GM18909 (cell line): ENCODE measurements around the gene PTPRE.

Experiments
- ATAC-seq: cut with Tn5 transposase; IDR thresholded peaks from one replicate; pipeline ENCODE4 v1.9.1; 2021; ENCODE audit warnings: mild to moderate bottlenecking; ENCODE audit not compliant: unreplicated experiment, poor library complexity

PTPRE gene

GRCh38 chr10:127905001-127905847 lies 1.7 kb upstream of the PTPRE start:
- no peak for ATAC-seq

GRCh38 chr10:127905848-127906261 lies 1.0 kb upstream of the PTPRE start:
- ATAC-seq, result no peak

- ATAC-seq, result peak; percentile 15
Measured at GRCh38 chr10:127907411-127908105, 655 bp downstream of the PTPRE start.

GRCh38 chr10:127908106-127908958 lies 1.4 kb downstream of the PTPRE start:
- ATAC-seq, result no peak

GRCh38 chr10:127908959-127909267 lies 2.0 kb downstream of the PTPRE start:
- no peak for ATAC-seq

GRCh38 chr10:127909716-127910463 lies 3.0 kb downstream of the PTPRE start:
- ATAC-seq, result no peak

GRCh38 chr10:127910464-127910770 lies 3.5 kb downstream of the PTPRE start:
- no peak for ATAC-seq

GRCh38 chr10:127911218-127911866 lies 4.4 kb downstream of the PTPRE start:
- ATAC-seq, result no peak

GRCh38 chr10:127911867-127912257 lies 5.0 kb downstream of the PTPRE start:
- no peak for ATAC-seq

- ATAC-seq, result no peak
Measured at GRCh38 chr10:127912607-127913367, 5.9 kb downstream of the PTPRE start.

- no peak for ATAC-seq
Measured at GRCh38 chr10:127913368-127913759, 6.5 kb downstream of the PTPRE start.

GRCh38 chr10:127915324-127915723 lies 8.4 kb downstream of the PTPRE start:
- ATAC-seq, result no peak

- no peak for ATAC-seq
Measured at GRCh38 chr10:127916826-127917225, 9.9 kb downstream of the PTPRE start.

- no peak for ATAC-seq
Measured at GRCh38 chr10:127918572-127918971, 11.7 kb downstream of the PTPRE start.

GRCh38 chr10:127919418-127920271 lies 12.7 kb downstream of the PTPRE start:
- ATAC-seq, result no peak

GRCh38 chr10:127920306-127921074 lies 13.6 kb downstream of the PTPRE start:
- ATAC-seq, result no peak

- ATAC-seq, result no peak
Measured at GRCh38 chr10:127921075-127921752, 14.3 kb downstream of the PTPRE start.
